Hepatocyte (in vitro differentiated cells): ENCODE measurements around the gene NOS1AP. TPM values are rescaled to one million over a fixed set of nuclear protein-coding genes. Genes with fewer than 3 reads are reported as not detected.

Source experiments
- DNase-seq: peaks from one replicate; pipeline ENCODE4 v3.0.0-alpha.2; 2016; ENCODE audit warnings: low spot score
- H2AFZ ChIP-seq: fragments of 200-600 bp; sonication (generic); 2 replicates; pipeline ENCODE4 v1.6.0; 2016; ENCODE audit warnings: antibody characterized with exemption, mild to moderate bottlenecking
- H3K27ac ChIP-seq: fragments of 200-600 bp; sonication (generic); 2 replicates; pipeline ENCODE4 v1.5.1; 2016; ENCODE audit warnings: mild to moderate bottlenecking
- H3K27me3 ChIP-seq: fragments of 200-600 bp; sonication (generic); 2 replicates; pipeline ENCODE4 v1.6.1; 2016
- H3K36me3 ChIP-seq: fragments of 200-600 bp; sonication (generic); replicated peaks from 2 replicates; pipeline ENCODE4 v1.5.1; 2016; ENCODE audit warnings: low read depth; ENCODE audit not compliant: insufficient read depth
- H3K4me1 ChIP-seq: fragments of 200-600 bp; sonication (generic); 2 replicates; pipeline ENCODE4 v1.5.1; 2016; ENCODE audit warnings: mild to moderate bottlenecking, moderate library complexity; ENCODE audit not compliant: insufficient read depth
- H3K4me2 ChIP-seq: fragments of 200-600 bp; sonication (generic); 2 replicates; pipeline ENCODE4 v1.6.0; 2016
- H3K4me3 ChIP-seq: fragments of 200-600 bp; sonication (generic); 2 replicates; pipeline ENCODE4 v1.5.1; 2016; ENCODE audit warnings: mild to moderate bottlenecking
- H3K79me2 ChIP-seq: fragments of 200-600 bp; sonication (generic); 2 replicates; pipeline ENCODE4 v1.6.0; 2017; ENCODE audit warnings: mild to moderate bottlenecking
- H3K9me2 ChIP-seq: fragments of 200-600 bp; sonication (generic); replicated peaks from 2 replicates; pipeline ENCODE4 v1.6.0; 2017; ENCODE audit warnings: mild to moderate bottlenecking; ENCODE audit not compliant: insufficient read depth
- H3K9me3 ChIP-seq: fragments of 200-600 bp; sonication (generic); 2 replicates; pipeline ENCODE4 v1.5.1; 2016; ENCODE audit warnings: low read depth, mild to moderate bottlenecking
- H4K20me1 ChIP-seq: fragments of 200-600 bp; sonication (generic); 2 replicates; pipeline ENCODE4 v1.6.0; 2016; ENCODE audit warnings: mild to moderate bottlenecking; ENCODE audit not compliant: insufficient read depth, poor library complexity, severe bottlenecking
- CTCF ChIP-seq: fragments of 200-600 bp; sonication (generic); IDR thresholded peaks from 2 replicates; pipeline ENCODE4 v1.5.1; 2016; ENCODE audit warnings: antibody characterized with exemption, mild to moderate bottlenecking; ENCODE audit not compliant: poor library complexity
- EZH2 ChIP-seq: fragments of 200-600 bp; sonication (generic); IDR thresholded peaks from 2 replicates; pipeline ENCODE4 v1.6.1; 2016; ENCODE audit warnings: antibody characterized with exemption, mild to moderate bottlenecking, borderline replicate concordance
- EZH2phosphoT487 ChIP-seq: fragments of 200-600 bp; sonication (generic); IDR thresholded peaks from one replicate; pipeline ENCODE4 v1.6.1; 2018; ENCODE audit warnings: antibody characterized with exemption, mild to moderate bottlenecking, low read depth, moderate library complexity; ENCODE audit not compliant: unreplicated experiment, severe bottlenecking
- WGBS: methylation state at CpG from one replicate; pipeline ENCODE4 v1.1.6; 2016; ENCODE audit warnings: low lambda C conversion rate; ENCODE audit errors: missing lambda C conversion rate; 5-methylcytosine and 5-hydroxymethylcytosine counted together
- polyA plus RNA-seq: library from polyadenylated mRNA; unstranded; fragments of >200 nt; fragmentation: Nextera tagmentation; extraction: Ambion mirVana; gene quantifications from 2 replicates; pipeline ENCODE4 v1.2.1, GENCODE V29; 2016
- total RNA-seq: library from RNA; depleted of rRNA; stranded (reverse); fragments of >200 nt; gene quantifications from 2 replicates; pipeline ENCODE4 v1.2.3, GENCODE V29; 2014

NOS1AP gene
- total and polyA plus RNA-seq, 2 experiments from 2014 or later, result 0.97 to 4.4 TPM

GRCh38 chr1:162400790-162401355 is 331.4 kb downstream of the NOS1AP start:
- no peak for DNase-seq
- no peaks in the 10 kb centered on the region for H3K79me2 ChIP-seq

GRCh38 chr1:162404550-162405160 is 335.2 kb downstream of the NOS1AP start:
- H2AFZ ChIP-seq, result no peak overlapping the region
- H3K9me3 ChIP-seq, result no peaks in the 10 kb centered on the region
- no peaks in the 10 kb centered on the region for H3K4me1 ChIP-seq
- DNase-seq, result no peak
- no peaks in the 10 kb centered on the region for H3K79me2 ChIP-seq
- no peak for TF ChIP-seq EZH2
- no peaks in the 10 kb centered on the region for H3K36me3 ChIP-seq
- H4K20me1 ChIP-seq, result no peaks in the 10 kb centered on the region
- H3K4me2 ChIP-seq, result no peak overlapping the region
- no peaks in the 10 kb centered on the region for H3K9me2 ChIP-seq
- H3K27ac ChIP-seq, result no peak overlapping the region
- H3K27me3 ChIP-seq, result no peaks in the 10 kb centered on the region
- no peak overlapping the region for H3K4me3 ChIP-seq
- WGBS, result 91% methylated on average over 5 of the region's 5 CpGs

More at GRCh38 chr1:162400790-162401355, 331.4 kb downstream of the NOS1AP start:
- Histone ChIP-seq H3K9me2 (no peaks in the 10 kb centered on the region), H3K27me3 (no peaks in the 10 kb centered on the region), H3K4me2 (no peak overlapping the region), H4K20me1 (no peaks in the 10 kb centered on the region), H3K4me3 (no peak overlapping the region), H3K4me1 (no peaks in the 10 kb centered on the region), H2AFZ (no peak overlapping the region), H3K27ac (no peak overlapping the region), H3K36me3 (no peaks in the 10 kb centered on the region), H3K9me3 (no peaks in the 10 kb centered on the region)
- WGBS, result 94% methylated on average over 10 of the region's 10 CpGs
- no peak for TF ChIP-seq EZH2phosphoT487
- TF ChIP-seq EZH2, result no peak
- no peak for TF ChIP-seq CTCF

GRCh38 chr1:162405800-162406199 is 336.3 kb downstream of the NOS1AP start:
- no peak overlapping the region for H2AFZ ChIP-seq
- H3K27me3 ChIP-seq, result no peaks in the 10 kb centered on the region
- H3K9me2 ChIP-seq, result no peaks in the 10 kb centered on the region
- no peaks in the 10 kb centered on the region for H3K79me2 ChIP-seq
- DNase-seq, result no peak
- H3K27ac ChIP-seq, result no peak overlapping the region
- H4K20me1 ChIP-seq, result no peaks in the 10 kb centered on the region
- H3K9me3 ChIP-seq, result no peaks in the 10 kb centered on the region
- no peak for TF ChIP-seq CTCF
- no peak for TF ChIP-seq EZH2
- TF ChIP-seq EZH2phosphoT487, result no peak
- 58% methylated on average over 5 of the region's 5 CpGs for WGBS
- no peak overlapping the region for H3K4me2 ChIP-seq
- no peak overlapping the region for H3K4me3 ChIP-seq
- H3K4me1 ChIP-seq, result no peaks in the 10 kb centered on the region
- no peaks in the 10 kb centered on the region for H3K36me3 ChIP-seq

GRCh38 chr1:162406811-162407210 is 337.3 kb downstream of the NOS1AP start:
- Histone ChIP-seq H3K27ac (no peak overlapping the region), H4K20me1 (no peaks in the 10 kb centered on the region), H3K9me3 (no peaks in the 10 kb centered on the region), H2AFZ (no peak overlapping the region), H3K27me3 (no peaks in the 10 kb centered on the region), H3K9me2 (no peaks in the 10 kb centered on the region), H3K4me1 (no peaks in the 10 kb centered on the region), H3K4me2 (no peak overlapping the region), H3K79me2 (no peaks in the 10 kb centered on the region), H3K36me3 (no peaks in the 10 kb centered on the region), H3K4me3 (no peak overlapping the region)
- 91% methylated on average over 2 of the region's 2 CpGs for WGBS
- TF ChIP-seq CTCF, result no peak
- no peak for TF ChIP-seq EZH2phosphoT487
- no peak for TF ChIP-seq EZH2
- DNase-seq, result no peak
